Measurements from ENCODE around the gene PEPD. TPM values are rescaled to one million over a fixed set of nuclear protein-coding genes. Genes with fewer than 3 reads are reported as not detected.

Gene PEPD
- total RNA-seq, 1 experiment from 2014 or later: 40.5 TPM

- no TSS peak for BruUV-seq (replicated peaks)
- ChIA-PET POLR2A (no interaction called here), RAD21 (ENCODE audit: low non-redundant PET in 1 of 2, low total read pairs in 2 of 2, uncharacterized antibody in 2 of 2, unreplicated experiment in 2 of 2) (no interaction called here), CTCF (no interaction called here)
- no peaks in the 10 kb centered on the region for H3K36me3 ChIP-seq (ENCODE audit: control insufficient read depth in 1 of 2, insufficient read depth in 2 of 2, low read length in 2 of 2)
- ATAC-seq (no peak), DNase-seq (ENCODE audit: low read depth, low spot score) (no peak)
- intact Hi-C loops (cut with micrococcal nuclease): no loop called here
- no peak overlapping the region for H2AFZ ChIP-seq (ENCODE audit: low read depth, low read length, poor library complexity, severe bottlenecking)
- H3K4me2 ChIP-seq (ENCODE audit: low read length): no peak overlapping the region
- no peaks in the 10 kb centered on the region for H3K4me1 ChIP-seq (ENCODE audit: control insufficient read depth in 1 of 2, insufficient read depth in 2 of 2, low read length in 2 of 2)
- H3K9ac ChIP-seq (ENCODE audit: low read length): no peak overlapping the region
- no peaks in the 10 kb centered on the region for H4K20me1 ChIP-seq (ENCODE audit: insufficient read depth)
- no peak overlapping the region for H3K27ac ChIP-seq (ENCODE audit: low read depth, low read length)
- H3K9me2 ChIP-seq (ENCODE audit: insufficient read depth): no peaks in the 10 kb centered on the region
- TF ChIP-seq SIN3A (IDR thresholded peaks at IDR 0.05; ENCODE audit: low read depth) (no peak), POLR2A (IDR thresholded peaks at IDR 0.05; ENCODE audit: borderline replicate concordance, extremely low read depth, insufficient read depth, insufficient read length) (no peak), JUND (IDR thresholded peaks at IDR 0.05) (no peak), ATF3 (IDR thresholded peaks at IDR 0.05) (no peak), YY1 (IDR thresholded peaks at IDR 0.05; ENCODE audit: extremely low read depth, insufficient replicate concordance, low read depth, low read length) (no peak), EZH2 (IDR thresholded peaks at IDR 0.05) (no peak), EGR1 (IDR thresholded peaks at IDR 0.05; ENCODE audit: low read depth) (no peak), FOSL1 (IDR thresholded peaks at IDR 0.05; ENCODE audit: low read depth) (no peak), SP1 (IDR thresholded peaks at IDR 0.05; ENCODE audit: low read depth) (no peak), EZH2phosphoT487 (IDR thresholded peaks at IDR 0.05; ENCODE audit: borderline replicate concordance) (no peak), TCF7L2 (IDR thresholded peaks at IDR 0.05; ENCODE audit: borderline replicate concordance, extremely low read depth, insufficient read depth, insufficient read length) (no peak), POLR2AphosphoS5 (IDR thresholded peaks at IDR 0.05; ENCODE audit: low read depth, low read length) (no peak), ZFX (IDR thresholded peaks at IDR 0.05) (no peak)
- TF ChIP-seq, protein P1, sequence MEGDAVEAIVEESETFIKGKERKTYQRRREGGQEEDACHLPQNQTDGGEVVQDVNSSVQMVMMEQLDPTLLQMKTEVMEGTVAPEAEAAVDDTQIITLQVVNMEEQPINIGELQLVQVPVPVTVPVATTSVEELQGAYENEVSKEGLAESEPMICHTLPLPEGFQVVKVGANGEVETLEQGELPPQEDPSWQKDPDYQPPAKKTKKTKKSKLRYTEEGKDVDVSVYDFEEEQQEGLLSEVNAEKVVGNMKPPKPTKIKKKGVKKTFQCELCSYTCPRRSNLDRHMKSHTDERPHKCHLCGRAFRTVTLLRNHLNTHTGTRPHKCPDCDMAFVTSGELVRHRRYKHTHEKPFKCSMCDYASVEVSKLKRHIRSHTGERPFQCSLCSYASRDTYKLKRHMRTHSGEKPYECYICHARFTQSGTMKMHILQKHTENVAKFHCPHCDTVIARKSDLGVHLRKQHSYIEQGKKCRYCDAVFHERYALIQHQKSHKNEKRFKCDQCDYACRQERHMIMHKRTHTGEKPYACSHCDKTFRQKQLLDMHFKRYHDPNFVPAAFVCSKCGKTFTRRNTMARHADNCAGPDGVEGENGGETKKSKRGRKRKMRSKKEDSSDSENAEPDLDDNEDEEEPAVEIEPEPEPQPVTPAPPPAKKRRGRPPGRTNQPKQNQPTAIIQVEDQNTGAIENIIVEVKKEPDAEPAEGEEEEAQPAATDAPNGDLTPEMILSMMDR (IDR thresholded peaks at IDR 0.05 in 2 of 3, conservative IDR thresholded peaks at IDR 0.05 in 1 of 3; ENCODE audit: borderline replicate concordance in 1 of 3, insufficient read depth in 1 of 3, low read depth in 2 of 3, low read length in 2 of 3): no peak
- no peaks in the 10 kb centered on the region for H3K27me3 ChIP-seq (ENCODE audit: insufficient read depth, low read length)
- H3K9me3 ChIP-seq (ENCODE audit: control insufficient read depth in 1 of 2, insufficient read depth in 1 of 2, low read depth in 1 of 2, low read length in 2 of 2): no peaks in the 10 kb centered on the region
- no peaks in the 10 kb centered on the region for H3K79me2 ChIP-seq (ENCODE audit: insufficient read depth, low read length)
- H3K4me3 ChIP-seq (replicated peaks in 1 of 2; ENCODE audit: low read depth in 1 of 2, low read length in 2 of 2): no peak overlapping the region
Observed at GRCh38 chr19:33505823-33506222, 15.8 kb downstream of the PEPD start.

Data from HCT116 (cell line).